ENCODE data around the gene EHMT1. TPM values are rescaled to one million over a fixed set of nuclear protein-coding genes. Genes with fewer than 3 reads are reported as not detected.

The EHMT1 gene
- total and polyA plus RNA-seq, 2 experiments from 2014 or later: 162 to 177 TPM

- TF ChIP-seq ZNF462 (CRISPR knock-in tag; IDR thresholded peaks at IDR 0.05) (no peak), ZNF331 (CRISPR knock-in tag; IDR thresholded peaks at IDR 0.05; ENCODE audit: low read depth) (no peak)
Observed at GRCh38 chr9:137785704-137786161, 166.9 kb downstream of the EHMT1 start (continued).

GRCh38 chr9:137786511-137786920, 167.7 kb downstream of the EHMT1 start:
- no peak for TF ChIP-seq ZNF462 (CRISPR knock-in tag; IDR thresholded peaks at IDR 0.05)
- no peak for TF ChIP-seq ZNF331 (CRISPR knock-in tag; IDR thresholded peaks at IDR 0.05; ENCODE audit: low read depth)
- no peak for TF ChIP-seq POLR2AphosphoS5 (IDR thresholded peaks at IDR 0.05; ENCODE audit: low read depth)
- no peak for TF ChIP-seq ZNF114 (CRISPR knock-in tag; IDR thresholded peaks at IDR 0.05)
- no peak for TF ChIP-seq JUNB (IDR thresholded peaks at IDR 0.05; ENCODE audit: unreplicated experiment)
- TF ChIP-seq ETS1 (IDR thresholded peaks at IDR 0.05): no peak
- no peak for TF ChIP-seq STAT1 (IDR thresholded peaks at IDR 0.05; ENCODE audit: unreplicated experiment)
- no peak for TF ChIP-seq EZH2 (IDR thresholded peaks at IDR 0.05; ENCODE audit: low read depth, unreplicated experiment)
- no peaks in the 10 kb centered on the region for H3K27me3 ChIP-seq (ENCODE audit: insufficient read depth)
- H3K27ac ChIP-seq (ENCODE audit: low read depth): no peak overlapping the region
- ATAC-seq (no peak), DNase-seq (ENCODE audit: low spot score) (no peak)
- no peak overlapping the region for H2AFZ ChIP-seq
- H3K9me3 Mint-ChIP-seq: peaks cover 2% of the 10 kb centered on the region; the same call in 2 of the 3 replicates
- peaks cover 15% of the 10 kb centered on the region for H3K27me3 Mint-ChIP-seq (ENCODE audit: insufficient read depth, low read depth, poor library complexity)
- H3F3A ChIP-seq (replicated peaks; ENCODE audit: low read depth): no peaks in the 10 kb centered on the region
- no peak overlapping the region for H3K4me3 Mint-ChIP-seq
- H3K36me3 Mint-ChIP-seq (ENCODE audit: low read depth): peaks cover 57% of the 10 kb centered on the region
- H3K9me2 ChIP-seq (ENCODE audit: insufficient read depth): no peaks in the 10 kb centered on the region
- peaks cover 28% of the 10 kb centered on the region for H3K4me1 Mint-ChIP-seq
- peak overlapping the region; percentile 89 for H3K27ac Mint-ChIP-seq
- no peak overlapping the region for H3K4me2 ChIP-seq
- peaks cover 27% of the 10 kb centered on the region for H3K79me2 ChIP-seq (replicated peaks; ENCODE audit: insufficient read depth)
- H3K4me3 ChIP-seq: no peak overlapping the region
- peaks cover 12% of the 10 kb centered on the region for H3K36me3 ChIP-seq (ENCODE audit: insufficient read depth)
- H4K20me1 ChIP-seq (replicated peaks; ENCODE audit: insufficient read depth): peaks cover 19% of the 10 kb centered on the region
- H3K4me1 ChIP-seq (ENCODE audit: insufficient read depth): peaks cover 12% of the 10 kb centered on the region
